ENCODE measurements around the gene COL9A3.

COL9A3 gene

GRCh38 chr20:62837790-62838127, 20.9 kb downstream of the COL9A3 start:
- Histone ChIP-seq H3K36me3 (ENCODE audit: low read depth) (no peaks in the 10 kb centered on the region), H3K4me3 (ENCODE audit: severe bottlenecking) (no peak overlapping the region), H3K4me1 (ENCODE audit: insufficient read depth, poor library complexity, severe bottlenecking) (peaks cover 5% of the 10 kb centered on the region), H3K27ac (ENCODE audit: poor library complexity, severe bottlenecking) (no peak overlapping the region), H3K9me3 (ENCODE audit: severe bottlenecking) (no peaks in the 10 kb centered on the region), H3K27me3 (ENCODE audit: insufficient read depth, poor library complexity, severe bottlenecking) (no peaks in the 10 kb centered on the region)
- ATAC-seq (ENCODE audit: low read depth) (no peak), DNase-seq (ENCODE audit: low spot score) (peak; percentile 38)
- TF ChIP-seq CTCF (IDR thresholded peaks at IDR 0.05; ENCODE audit: poor library complexity, severe bottlenecking): no peak

- no peak for TF ChIP-seq CTCF (IDR thresholded peaks at IDR 0.05; ENCODE audit: poor library complexity, severe bottlenecking)
- H3K4me3 ChIP-seq (ENCODE audit: severe bottlenecking): no peak overlapping the region
- H3K36me3 ChIP-seq (ENCODE audit: low read depth): no peaks in the 10 kb centered on the region
- DNase-seq (ENCODE audit: low spot score): peak; percentile 88
- peak; percentile 74 for ATAC-seq (ENCODE audit: low read depth)
- H3K27me3 ChIP-seq (ENCODE audit: insufficient read depth, poor library complexity, severe bottlenecking): no peaks in the 10 kb centered on the region
- H3K9me3 ChIP-seq (ENCODE audit: severe bottlenecking): no peaks in the 10 kb centered on the region
- H3K4me1 ChIP-seq (ENCODE audit: insufficient read depth, poor library complexity, severe bottlenecking): peaks cover 5% of the 10 kb centered on the region
- no peak overlapping the region for H3K27ac ChIP-seq (ENCODE audit: poor library complexity, severe bottlenecking)
Observed at GRCh38 chr20:62838128-62838891, 21.5 kb downstream of the COL9A3 start.

GRCh38 chr20:62839261-62839660, 22.4 kb downstream of the COL9A3 start:
- H3K9me3 ChIP-seq (ENCODE audit: severe bottlenecking): no peaks in the 10 kb centered on the region
- DNase-seq (ENCODE audit: low spot score) (no peak), ATAC-seq (ENCODE audit: low read depth) (0 out of 3 replicates have a peak, but pooled peaks have one; percentile 5)
- H3K27ac ChIP-seq (ENCODE audit: poor library complexity, severe bottlenecking): no peak overlapping the region
- no peaks in the 10 kb centered on the region for H3K36me3 ChIP-seq (ENCODE audit: low read depth)
- H3K27me3 ChIP-seq (ENCODE audit: insufficient read depth, poor library complexity, severe bottlenecking): no peaks in the 10 kb centered on the region
- no peak for TF ChIP-seq CTCF (IDR thresholded peaks at IDR 0.05; ENCODE audit: poor library complexity, severe bottlenecking)
- H3K4me3 ChIP-seq (ENCODE audit: severe bottlenecking): no peak overlapping the region
- peaks cover 5% of the 10 kb centered on the region for H3K4me1 ChIP-seq (ENCODE audit: insufficient read depth, poor library complexity, severe bottlenecking)

GRCh38 chr20:62839816-62840215, 23.0 kb downstream of the COL9A3 start:
- no peaks in the 10 kb centered on the region for H3K27me3 ChIP-seq (ENCODE audit: insufficient read depth, poor library complexity, severe bottlenecking)
- peaks cover 1% of the 10 kb centered on the region; the same call in 1 of the 2 replicates for H3K36me3 ChIP-seq (ENCODE audit: low read depth)
- ATAC-seq (ENCODE audit: low read depth): no peak
- DNase-seq (ENCODE audit: low spot score): no peak
- H3K9me3 ChIP-seq (ENCODE audit: severe bottlenecking): no peaks in the 10 kb centered on the region
- no peak for TF ChIP-seq CTCF (IDR thresholded peaks at IDR 0.05; ENCODE audit: poor library complexity, severe bottlenecking)
- H3K27ac ChIP-seq (ENCODE audit: poor library complexity, severe bottlenecking): no peak overlapping the region
- peaks cover 5% of the 10 kb centered on the region for H3K4me1 ChIP-seq (ENCODE audit: insufficient read depth, poor library complexity, severe bottlenecking)
- no peak overlapping the region for H3K4me3 ChIP-seq (ENCODE audit: severe bottlenecking)

Data from RWPE2 (cell line).